Loucy (cell line): ENCODE data around the gene SLC39A8.

ENCODE experiments used
- H2AFZ ChIP-seq: fragments of 200-600 bp; sonication (generic); 2 replicates; pipeline ENCODE4 v1.6.0; 2016; ENCODE audit warnings: antibody characterized with exemption, mild to moderate bottlenecking, low read length, moderate library complexity
- H3F3A ChIP-seq: fragments of 200-600 bp; 2 replicates; pipeline ENCODE4 v1.6.0; 2016; ENCODE audit warnings: antibody characterized with exemption, low read depth, mild to moderate bottlenecking
- H3K27me3 ChIP-seq: fragments of 200-600 bp; sonication (generic); 2 replicates; pipeline ENCODE4 v1.6.1; 2014; ENCODE audit warnings: low read length, mild to moderate bottlenecking; ENCODE audit not compliant: insufficient read depth, poor library complexity, severe bottlenecking
- H3K36me3 ChIP-seq: fragments of 200-600 bp; sonication (generic); 2 replicates; pipeline ENCODE4 v1.6.1; 2016; ENCODE audit warnings: low read length; ENCODE audit not compliant: insufficient read depth
- H3K4me1 ChIP-seq: fragments of 200-600 bp; sonication (generic); 2 replicates; pipeline ENCODE4 v1.5.1; 2014; ENCODE audit warnings: low read length, mild to moderate bottlenecking; ENCODE audit not compliant: insufficient read depth, poor library complexity, severe bottlenecking
- H3K4me2 ChIP-seq: fragments of 200-600 bp; sonication (generic); 2 replicates; pipeline ENCODE4 v1.6.0; 2014; ENCODE audit warnings: antibody characterized with exemption, low read length, low read depth, mild to moderate bottlenecking; ENCODE audit not compliant: poor library complexity, severe bottlenecking
- H3K4me3 ChIP-seq: fragments of 200-600 bp; sonication (generic); 2 replicates; pipeline ENCODE4 v1.5.1; 2014; ENCODE audit warnings: low read length, mild to moderate bottlenecking, mixed read lengths; ENCODE audit not compliant: poor library complexity, severe bottlenecking
- H3K79me2 ChIP-seq: fragments of 200-600 bp; sonication (generic); 2 replicates; pipeline ENCODE4 v1.6.1; 2014; ENCODE audit warnings: low read length; ENCODE audit not compliant: insufficient read depth
- H3K9ac ChIP-seq: fragments of 200-600 bp; sonication (generic); 2 replicates; pipeline ENCODE4 v1.6.0; 2014; ENCODE audit warnings: mild to moderate bottlenecking, low read depth, low read length, moderate library complexity; ENCODE audit not compliant: poor library complexity, severe bottlenecking
- H3K9me2 ChIP-seq: fragments of 200-600 bp; sonication (generic); replicated peaks from 2 replicates; pipeline ENCODE4 v1.6.1; 2016; ENCODE audit warnings: low read depth, low read length, mixed read lengths
- H3K9me3 ChIP-seq: fragments of 200-600 bp; sonication (generic); 2 replicates; pipeline ENCODE4 v1.6.1; 2014; ENCODE audit warnings: mild to moderate bottlenecking, antibody characterized with exemption, low read length, low read depth; ENCODE audit not compliant: insufficient read depth
- H4K20me1 ChIP-seq: fragments of 200-600 bp; sonication (generic); 2 replicates; pipeline ENCODE4 v1.6.0; 2014; ENCODE audit warnings: antibody characterized with exemption, low read length, mild to moderate bottlenecking; ENCODE audit not compliant: insufficient read depth, poor library complexity, severe bottlenecking
- CTCF ChIP-seq: fragments of 200-600 bp; sonication (generic); conservative IDR thresholded peaks from 2 replicates; pipeline ENCODE4 v1.5.1; 2014; ENCODE audit warnings: mild to moderate bottlenecking, antibody characterized with exemption, low read length
- EZH2phosphoT487 ChIP-seq: fragments of 200-600 bp; IDR thresholded peaks from 2 replicates; pipeline ENCODE4 v1.6.1; 2018; ENCODE audit warnings: antibody characterized with exemption, mild to moderate bottlenecking, moderate library complexity, borderline replicate concordance

SLC39A8 gene

GRCh38 chr4:102316585-102316984 lies 28.7 kb downstream of the SLC39A8 start:
- Histone ChIP-seq H3K36me3 (peaks cover 35% of the 10 kb centered on the region; the same call in 1 of the 2 replicates), H3K4me3 (no peak overlapping the region), H3K9ac (no peak overlapping the region), H3K4me1 (peaks cover 6% of the 10 kb centered on the region), H3K79me2 (peaks cover 75% of the 10 kb centered on the region), H3F3A (no peaks in the 10 kb centered on the region), H3K4me2 (no peak overlapping the region), H2AFZ (no peak overlapping the region), H3K9me3 (no peaks in the 10 kb centered on the region), H4K20me1 (peaks cover 47% of the 10 kb centered on the region), H3K27me3 (no peaks in the 10 kb centered on the region), H3K9me2 (no peaks in the 10 kb centered on the region)
- TF ChIP-seq CTCF, result no peak
- no peak for TF ChIP-seq EZH2phosphoT487

- TF ChIP-seq CTCF (no peak), EZH2phosphoT487 (no peak)
- peaks cover 74% of the 10 kb centered on the region for H3K79me2 ChIP-seq
- H3K4me2 ChIP-seq, result no peak overlapping the region
- no peak overlapping the region for H2AFZ ChIP-seq
- H3K4me1 ChIP-seq, result no peaks in the 10 kb centered on the region
- no peak overlapping the region for H3K9ac ChIP-seq
- H3K4me3 ChIP-seq, result no peak overlapping the region
- no peaks in the 10 kb centered on the region for H3K9me3 ChIP-seq
- H4K20me1 ChIP-seq, result peaks cover 45% of the 10 kb centered on the region
- H3K27me3 ChIP-seq, result no peaks in the 10 kb centered on the region
- peaks cover 44% of the 10 kb centered on the region; the same call in 1 of the 2 replicates for H3K36me3 ChIP-seq
- no peaks in the 10 kb centered on the region for H3K9me2 ChIP-seq
- H3F3A ChIP-seq, result no peaks in the 10 kb centered on the region
These were observed 29.8 kb downstream of the SLC39A8 start for GRCh38 chr4:102315532-102315931.

- no peaks in the 10 kb centered on the region for H3K9me2 ChIP-seq
- H3K4me1 ChIP-seq, result peaks cover 9% of the 10 kb centered on the region
- H3K79me2 ChIP-seq, result peaks cover 69% of the 10 kb centered on the region
- peaks cover 29% of the 10 kb centered on the region for H4K20me1 ChIP-seq
- H3K9ac ChIP-seq, result no peak overlapping the region
- H2AFZ ChIP-seq, result no peak overlapping the region
- no peaks in the 10 kb centered on the region for H3F3A ChIP-seq
- H3K4me3 ChIP-seq, result no peak overlapping the region
- H3K4me2 ChIP-seq, result no peak overlapping the region
- TF ChIP-seq CTCF (no peak), EZH2phosphoT487 (no peak)
- H3K36me3 ChIP-seq, result peaks cover 70% of the 10 kb centered on the region; the same call in 1 of the 2 replicates
- no peaks in the 10 kb centered on the region for H3K9me3 ChIP-seq
- H3K27me3 ChIP-seq, result no peaks in the 10 kb centered on the region
These were observed 32.9 kb downstream of the SLC39A8 start for GRCh38 chr4:102312417-102312816.
